ENCODE data around the gene ARIH2.

- TF ChIP-seq CTCF (IDR thresholded peaks at IDR 0.05): no peak
- no peak for TF ChIP-seq POLR2A (IDR thresholded peaks at IDR 0.05)
Measured at GRCh38 chr3:48962939-48963338, 44.3 kb downstream of the ARIH2 start.
